Activated CD4-positive, alpha-beta T cell treated with anti-CD3 and anti-CD28 coated beads, Interleukin-2, amount 10 ng/mL, durations not matched to agents 7 days and 5 days (primary cell): ENCODE data around the gene KAT14. TPM values are rescaled to one million over a fixed set of nuclear protein-coding genes. Genes with fewer than 3 reads are reported as not detected.
"Not testable (repeated sequence)": the region's sequence is repeated elsewhere in the genome, so short reads cannot be mapped to it uniquely, and the experiment has no call there.

ENCODE experiments used
- CTCF ChIA-PET: fragments of 350-600 bp; sonication (Branson Sonifier 250); formaldehyde crosslinking; loops from one replicate; lab custom pipeline; 2021; ENCODE audit warnings: antibody characterized with exemption; lab: Charles Lee
- POLR2A ChIA-PET: fragments of 350-600 bp; sonication (Branson Sonifier 250); formaldehyde crosslinking; loops from one replicate; lab custom pipeline; 2021; ENCODE audit warnings: antibody characterized with exemption; lab: Charles Lee
- DNase-seq: peaks from one replicate; pipeline ENCODE4 v3.0.0-alpha.2; 2020
- H3K27ac Mint-ChIP-seq: one replicate; pipeline ENCODE4 v1.8.0; 2021; ENCODE audit warnings: mild to moderate bottlenecking, moderate library complexity, mixed read lengths
- H3K27me3 Mint-ChIP-seq: one replicate; pipeline ENCODE4 v1.8.0; 2021; ENCODE audit warnings: mixed read lengths
- H3K36me3 Mint-ChIP-seq: one replicate; pipeline ENCODE4 v1.8.0; 2021; ENCODE audit warnings: low read depth, mixed read lengths
- H3K4me1 Mint-ChIP-seq: one replicate; pipeline ENCODE4 v1.8.0; 2021; ENCODE audit warnings: mixed read lengths
- H3K4me3 Mint-ChIP-seq: one replicate; pipeline ENCODE4 v1.8.0; 2021; ENCODE audit warnings: mild to moderate bottlenecking, moderate library complexity, mixed read lengths
- H3K9me3 Mint-ChIP-seq: one replicate; pipeline ENCODE4 v1.8.0; 2021; ENCODE audit warnings: mixed read lengths
- total RNA-seq, 2 experiments: library from RNA; stranded (reverse); gene quantifications; one replicate each; pipeline ENCODE4 v1.2.3, GENCODE V29; 2021

The KAT14 gene
- total RNA-seq, 2 experiments from 2014 or later = 19.3 to 20.2 TPM

GRCh38 chr20:18108326-18108725 is 29.3 kb upstream of the KAT14 start:
- Mint-ChIP-seq H3K27me3 (peaks cover 19% of the 10 kb centered on the region), H3K4me1 (no peaks in the 10 kb centered on the region), H3K27ac (no peak overlapping the region), H3K9me3 (no peaks in the 10 kb centered on the region), H3K36me3 (no peaks in the 10 kb centered on the region), H3K4me3 (no peak overlapping the region)
- POLR2A ChIA-PET = no interaction called here
- CTCF ChIA-PET = no interaction called here
- no peak for DNase-seq

GRCh38 chr20:18128574-18128973 is 9.1 kb upstream of the KAT14 start:
- H3K4me1 Mint-ChIP-seq, POLR2A ChIA-PET, CTCF ChIA-PET, H3K27ac Mint-ChIP-seq, H3K4me3 Mint-ChIP-seq, H3K36me3 Mint-ChIP-seq: not testable (repeated sequence)
- H3K27me3 Mint-ChIP-seq = peaks cover 24% of the 10 kb centered on the region
- DNase-seq = peak; percentile 17
- H3K9me3 Mint-ChIP-seq = peaks cover 15% of the 10 kb centered on the region

DNA sequence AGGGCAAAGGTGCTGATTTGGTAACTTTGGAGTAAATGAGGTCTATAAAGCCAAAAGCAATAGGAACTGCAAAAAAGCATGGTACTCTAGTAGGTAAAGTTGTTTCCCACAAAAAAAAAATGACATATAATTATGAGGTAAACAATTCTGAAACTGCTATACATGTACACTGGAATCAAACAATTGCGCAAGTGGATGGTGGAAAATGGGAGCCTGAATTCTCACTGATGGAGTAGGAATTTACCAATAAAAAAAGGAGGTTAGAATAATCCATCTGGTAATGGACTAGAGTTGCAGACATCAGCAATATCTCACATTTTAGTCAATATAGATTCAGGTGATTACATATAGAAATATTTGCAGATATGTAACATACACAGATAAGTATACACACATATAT is 5.0 kb upstream of the KAT14 start:
- Mint-ChIP-seq H3K4me1 (peaks cover 18% of the 10 kb centered on the region), H3K27me3 (peaks cover 9% of the 10 kb centered on the region), H3K36me3 (peaks cover 9% of the 10 kb centered on the region), H3K9me3 (peaks cover 15% of the 10 kb centered on the region), H3K27ac (no peak overlapping the region), H3K4me3 (no peak overlapping the region)
- DNase-seq = no peak
- POLR2A ChIA-PET = no interaction called here
- CTCF ChIA-PET = no interaction called here

GRCh38 chr20:18133962-18134361 is 3.7 kb upstream of the KAT14 start:
- H3K4me3 Mint-ChIP-seq = no peak overlapping the region
- no peak overlapping the region for H3K27ac Mint-ChIP-seq
- POLR2A ChIA-PET = no interaction called here
- H3K27me3 Mint-ChIP-seq = peaks cover 9% of the 10 kb centered on the region
- H3K9me3 Mint-ChIP-seq = peaks cover 8% of the 10 kb centered on the region
- peaks cover 7% of the 10 kb centered on the region for H3K36me3 Mint-ChIP-seq
- H3K4me1 Mint-ChIP-seq = peaks cover 13% of the 10 kb centered on the region
- no peak for DNase-seq
- CTCF ChIA-PET = no interaction called here

GRCh38 chr20:18138266-18138582 is 561 bp downstream of the KAT14 start:
- ChIA-PET CTCF (interaction anchor here (0.7 to 1.1 kb wide), 3 partner anchors 14 to 1412 kb away, joined by 3 read pairs; no protein-coding TSS in a partner anchor), POLR2A (no interaction called here)
- H3K4me1 Mint-ChIP-seq = peaks cover 33% of the 10 kb centered on the region
- H3K4me3 Mint-ChIP-seq = peak overlapping the region; percentile 84
- peaks cover 14% of the 10 kb centered on the region for H3K36me3 Mint-ChIP-seq
- no peak for DNase-seq
- H3K9me3 Mint-ChIP-seq = no peaks in the 10 kb centered on the region
- H3K27me3 Mint-ChIP-seq = peaks cover 4% of the 10 kb centered on the region
- peak overlapping the region; percentile 88 for H3K27ac Mint-ChIP-seq

DNA sequence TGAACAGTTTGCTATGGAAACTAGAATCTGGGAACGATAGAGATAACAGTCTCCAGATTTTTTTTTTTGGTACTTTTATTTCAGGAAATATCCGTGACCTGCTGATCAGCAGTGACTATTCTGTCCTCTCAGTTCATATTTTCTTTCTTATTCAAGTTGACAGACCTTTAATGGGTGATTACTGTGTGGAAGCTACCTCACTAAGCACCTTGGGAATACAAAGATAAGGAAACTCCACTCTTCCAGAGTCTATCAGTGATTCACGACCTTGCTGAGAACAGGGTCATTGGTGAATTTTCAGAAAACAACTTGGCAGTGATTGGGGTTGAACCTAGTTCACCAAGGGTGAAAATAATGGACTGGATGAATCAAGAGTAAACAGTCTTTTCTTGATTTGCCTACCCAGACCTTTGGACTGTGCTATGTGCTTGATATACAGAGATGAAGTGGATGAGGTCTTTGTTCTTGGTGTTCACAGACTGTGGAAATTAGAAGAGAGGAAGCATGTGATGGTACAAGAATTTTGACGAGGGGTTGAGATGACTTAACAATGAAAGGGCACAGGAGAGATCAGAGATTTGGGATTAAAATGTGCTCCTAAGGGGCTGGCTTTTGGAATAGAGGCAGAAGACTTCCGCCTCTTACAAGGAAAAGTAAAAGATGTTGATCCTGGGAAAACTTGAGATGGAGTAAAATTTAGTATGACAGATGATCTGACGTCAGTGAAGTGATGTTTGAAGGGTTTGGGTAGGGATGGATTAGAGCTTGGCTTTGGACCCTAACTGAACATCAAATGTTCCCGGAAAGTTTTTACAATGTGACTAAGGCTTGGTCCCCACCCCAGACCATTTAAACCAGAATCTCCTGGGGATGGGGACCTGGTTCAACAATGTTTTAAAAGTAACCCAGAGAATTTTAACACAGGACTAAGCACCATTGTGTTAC is 1.2 kb downstream of the KAT14 start:
- ChIA-PET CTCF (interaction anchor here (0.7 kb wide), 2 partner anchors 1076 to 1412 kb away, joined by 3 read pairs; no protein-coding TSS in a partner anchor), POLR2A (no interaction called here)
- Mint-ChIP-seq H3K4me1 (peaks cover 33% of the 10 kb centered on the region), H3K27me3 (peaks cover under 1% of the 10 kb centered on the region), H3K36me3 (peaks cover 14% of the 10 kb centered on the region), H3K27ac (peak overlapping the region; percentile 88), H3K4me3 (peak overlapping the region; percentile 84), H3K9me3 (no peaks in the 10 kb centered on the region)
- DNase-seq = no peak

- Mint-ChIP-seq H3K9me3 (no peaks in the 10 kb centered on the region), H3K27ac (peak overlapping the region; percentile 43), H3K36me3 (peaks cover 21% of the 10 kb centered on the region), H3K4me3 (peak overlapping the region; percentile 2), H3K4me1 (peaks cover 38% of the 10 kb centered on the region), H3K27me3 (no peaks in the 10 kb centered on the region)
- CTCF ChIA-PET = no interaction called here
- POLR2A ChIA-PET = no interaction called here
- no peak for DNase-seq
These were observed 2.2 kb downstream of the KAT14 start for GRCh38 chr20:18139832-18140231.

DNA sequence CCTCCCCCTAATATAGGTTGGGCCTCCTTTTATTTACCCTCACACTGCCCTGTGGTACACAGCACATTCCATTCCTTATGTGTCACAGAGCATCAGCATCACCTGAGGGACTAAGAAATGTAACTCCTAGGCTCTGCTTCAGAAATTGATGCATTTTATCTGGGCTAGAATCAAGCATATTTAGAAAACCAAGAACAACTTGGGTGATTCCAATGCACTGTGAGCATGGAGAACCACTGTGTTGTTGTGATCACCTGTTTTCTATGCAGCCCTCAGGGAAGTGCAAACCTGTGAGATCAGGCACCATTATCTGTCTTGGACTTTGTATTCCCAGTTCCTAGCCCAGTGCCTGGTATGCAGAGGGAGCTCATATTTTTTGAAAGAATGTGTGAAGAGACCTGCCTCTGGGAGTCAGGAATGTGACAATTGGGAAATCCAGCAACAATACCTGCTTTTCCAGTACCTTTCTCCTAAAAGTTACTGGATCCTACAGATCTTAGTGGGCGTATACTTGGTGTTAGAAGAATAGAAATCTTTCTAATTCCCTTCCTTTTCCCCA is 7.0 kb downstream of the KAT14 start:
- Mint-ChIP-seq H3K9me3 (no peaks in the 10 kb centered on the region), H3K4me1 (peaks cover 19% of the 10 kb centered on the region), H3K4me3 (no peak overlapping the region), H3K27me3 (no peaks in the 10 kb centered on the region), H3K27ac (no peak overlapping the region), H3K36me3 (peaks cover 29% of the 10 kb centered on the region)
- DNase-seq = no peak
- ChIA-PET POLR2A (no interaction called here), CTCF (no interaction called here)

- POLR2A ChIA-PET = no interaction called here
- Mint-ChIP-seq H3K4me1 (no peaks in the 10 kb centered on the region), H3K4me3 (no peak overlapping the region), H3K27me3 (no peaks in the 10 kb centered on the region), H3K27ac (no peak overlapping the region), H3K36me3 (peaks cover 16% of the 10 kb centered on the region), H3K9me3 (no peaks in the 10 kb centered on the region)
- CTCF ChIA-PET = no interaction called here
- no peak for DNase-seq
These were observed 16.7 kb downstream of the KAT14 start for GRCh38 chr20:18154342-18154741.

DNA sequence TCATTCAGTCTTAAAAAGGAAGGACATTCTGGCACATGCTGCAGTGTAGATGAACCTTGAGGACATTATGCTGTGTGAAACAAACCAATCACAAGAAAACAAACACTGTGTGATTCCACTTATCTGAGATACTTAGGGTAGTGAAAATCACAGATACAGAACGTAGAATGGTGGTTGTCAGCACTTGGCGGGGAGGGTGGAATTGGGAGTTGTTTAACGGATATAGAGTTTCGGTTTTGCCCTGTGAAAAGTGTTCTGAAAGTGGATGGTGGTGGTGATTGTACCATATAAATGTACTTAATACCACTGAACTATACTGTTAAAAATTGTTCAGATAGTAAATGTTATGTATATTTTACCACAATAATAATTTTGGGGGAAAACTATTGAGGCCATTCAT is 18.4 kb downstream of the KAT14 start:
- ChIA-PET CTCF (no interaction called here), POLR2A (no interaction called here)
- H3K9me3 Mint-ChIP-seq = no peaks in the 10 kb centered on the region
- H3K27ac Mint-ChIP-seq = no peak overlapping the region
- no peak for DNase-seq
- no peaks in the 10 kb centered on the region for H3K27me3 Mint-ChIP-seq
- H3K4me3 Mint-ChIP-seq = no peak overlapping the region
- H3K36me3 Mint-ChIP-seq = peaks cover 14% of the 10 kb centered on the region
- H3K4me1 Mint-ChIP-seq = no peaks in the 10 kb centered on the region

GRCh38 chr20:18164356-18164755 is 26.7 kb downstream of the KAT14 start:
- Mint-ChIP-seq H3K36me3 (peaks cover 39% of the 10 kb centered on the region), H3K4me1 (peaks cover 24% of the 10 kb centered on the region), H3K27ac (no peak overlapping the region), H3K4me3 (no peak overlapping the region), H3K27me3 (no peaks in the 10 kb centered on the region), H3K9me3 (no peaks in the 10 kb centered on the region)
- ChIA-PET CTCF (no interaction called here), POLR2A (no interaction called here)
- DNase-seq = no peak

DNA sequence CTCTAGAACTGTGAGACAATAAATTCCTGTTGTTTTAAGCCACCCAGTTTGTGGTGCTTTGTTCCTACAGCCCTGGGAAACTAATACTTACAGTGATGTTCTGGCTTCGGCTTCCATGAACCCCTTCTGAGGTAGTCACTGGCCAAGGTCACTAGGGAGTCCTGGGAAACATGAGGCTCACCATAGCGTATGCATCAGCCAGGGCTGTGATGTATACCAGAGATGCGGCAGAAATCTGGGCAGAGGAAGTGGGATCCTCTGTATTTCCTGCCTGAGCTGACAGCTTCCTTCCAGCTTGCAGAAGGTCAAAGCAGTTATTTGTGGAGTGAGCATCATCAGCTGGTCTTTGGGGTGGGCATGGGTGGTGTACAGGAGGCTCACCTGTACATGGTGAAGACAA is 27.9 kb downstream of the KAT14 start:
- H3K4me1 Mint-ChIP-seq = peaks cover 24% of the 10 kb centered on the region
- ChIA-PET POLR2A (no interaction called here), CTCF (interaction anchor here (0.9 kb wide), 1 partner anchor 13 kb away, joined by 3 read pairs; no protein-coding TSS in a partner anchor)
- H3K9me3 Mint-ChIP-seq = no peaks in the 10 kb centered on the region
- no peak overlapping the region for H3K4me3 Mint-ChIP-seq
- H3K27me3 Mint-ChIP-seq = no peaks in the 10 kb centered on the region
- peaks cover 44% of the 10 kb centered on the region for H3K36me3 Mint-ChIP-seq
- peak overlapping the region; percentile 59 for H3K27ac Mint-ChIP-seq
- no peak for DNase-seq

- Mint-ChIP-seq H3K9me3 (peaks cover 1% of the 10 kb centered on the region), H3K4me1 (peaks cover 24% of the 10 kb centered on the region), H3K27me3 (no peaks in the 10 kb centered on the region), H3K4me3 (no peak overlapping the region), H3K36me3 (peaks cover 52% of the 10 kb centered on the region), H3K27ac (no peak overlapping the region)
- POLR2A ChIA-PET = no interaction called here
- DNase-seq = no peak
- CTCF ChIA-PET = interaction anchor here (1.8 kb wide), 1 partner anchor 18 kb away, joined by 4 read pairs; no protein-coding TSS in a partner anchor
These were observed 28.7 kb downstream of the KAT14 start for GRCh38 chr20:18166241-18166881.
